Upper lobe of left lung (tissue), 4 donors: ENCODE measurements around the gene IGSF21.

Experiments
- CTCF ChIP-seq, 6 experiments: fragments of 450-650 bp in 4 of 6; fragments of 200-600 bp in 2 of 6; sonication (generic) in 2 of 6; IDR thresholded peaks; one replicate each; pipeline ENCODE4 v1.5.1; 2016 to 2019; ENCODE audit warnings: antibody characterized with exemption in 6 of 6
- EP300 ChIP-seq, 4 donors: sonication (generic); formaldehyde crosslinking; IDR thresholded peaks; one replicate each; pipeline ENCODE4 v1.5.1; 2017; ENCODE audit warnings: antibody characterized with exemption in 4 of 4, control low read depth in 2 of 4
- POLR2A ChIP-seq, 4 donors: fragments of 450-650 bp; IDR thresholded peaks; one replicate each; pipeline ENCODE4 v1.5.1; 2016 to 2017; ENCODE audit warnings: antibody characterized with exemption in 4 of 4, mild to moderate bottlenecking in 2 of 4
- POLR2AphosphoS5 ChIP-seq, 2 donors: sonication (generic); formaldehyde crosslinking; IDR thresholded peaks; one replicate each; pipeline ENCODE4 v1.5.1; 2017; ENCODE audit warnings: antibody characterized with exemption in 2 of 2

- TF ChIP-seq POLR2A (IDR thresholded peaks at IDR 0.05) (no peak), CTCF (IDR thresholded peaks at IDR 0.05) (no peak), EP300 (IDR thresholded peaks at IDR 0.05) (no peak), POLR2AphosphoS5 (IDR thresholded peaks at IDR 0.05) (no peak)
These were observed 43.1 kb upstream of the IGSF21 start for GRCh38 chr1:18064534-18064933.
